GM19467 (cell line): ENCODE measurements around the gene CUEDC2.

Source experiments
- ATAC-seq: cut with Tn5 transposase; IDR thresholded peaks from one replicate; pipeline ENCODE4 v1.9.1; 2021; ENCODE audit warnings: mild to moderate bottlenecking, moderate library complexity; ENCODE audit not compliant: unreplicated experiment

CUEDC2 gene, protein sequence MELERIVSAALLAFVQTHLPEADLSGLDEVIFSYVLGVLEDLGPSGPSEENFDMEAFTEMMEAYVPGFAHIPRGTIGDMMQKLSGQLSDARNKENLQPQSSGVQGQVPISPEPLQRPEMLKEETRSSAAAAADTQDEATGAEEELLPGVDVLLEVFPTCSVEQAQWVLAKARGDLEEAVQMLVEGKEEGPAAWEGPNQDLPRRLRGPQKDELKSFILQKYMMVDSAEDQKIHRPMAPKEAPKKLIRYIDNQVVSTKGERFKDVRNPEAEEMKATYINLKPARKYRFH

DNA sequence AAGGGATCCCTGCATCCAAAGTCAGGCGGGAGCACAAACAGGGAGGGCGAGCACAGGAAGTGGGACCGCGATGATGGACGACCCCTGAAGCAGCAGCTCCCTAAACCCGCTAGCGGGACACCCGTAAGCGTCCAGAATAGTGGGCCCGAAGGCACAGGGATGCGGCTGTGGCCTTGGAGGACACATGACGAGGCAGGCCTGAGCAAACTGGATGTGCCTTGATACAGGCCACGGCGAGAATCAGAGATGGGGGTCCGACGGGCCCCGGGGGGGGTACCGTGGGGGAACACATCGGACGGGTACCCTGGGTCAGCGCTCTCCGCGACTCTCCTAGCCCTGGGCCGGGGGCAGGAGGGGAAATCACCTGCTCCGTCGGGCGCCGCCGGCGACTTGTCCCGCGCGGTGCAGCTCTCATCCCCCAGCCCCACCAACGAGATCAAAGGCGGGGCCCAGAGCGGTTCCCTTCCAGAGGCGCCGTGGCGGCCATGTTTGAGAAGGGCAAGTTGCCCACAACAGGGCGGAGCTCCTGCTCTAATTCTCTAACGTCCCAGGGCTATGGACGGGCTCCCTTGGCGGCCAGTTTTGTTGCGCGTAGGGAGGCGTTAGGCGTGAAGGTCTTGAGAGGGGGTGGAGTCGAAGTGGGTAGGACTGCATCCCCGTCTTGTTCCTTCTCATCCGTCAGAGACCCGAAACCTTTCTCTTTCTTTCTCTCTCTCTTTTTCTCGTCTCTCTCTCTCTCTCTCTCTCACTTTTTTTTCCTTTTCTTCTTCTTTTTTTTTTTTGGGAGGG lies at the start of gene CUEDC2:
TSS of gene CUEDC2 (minus strand) at position 413 of the 789 bp plus-strand sequence. CDS start 7,386 bp downstream, outside the sequence.
- peak; percentile 77 for ATAC-seq

DNA sequence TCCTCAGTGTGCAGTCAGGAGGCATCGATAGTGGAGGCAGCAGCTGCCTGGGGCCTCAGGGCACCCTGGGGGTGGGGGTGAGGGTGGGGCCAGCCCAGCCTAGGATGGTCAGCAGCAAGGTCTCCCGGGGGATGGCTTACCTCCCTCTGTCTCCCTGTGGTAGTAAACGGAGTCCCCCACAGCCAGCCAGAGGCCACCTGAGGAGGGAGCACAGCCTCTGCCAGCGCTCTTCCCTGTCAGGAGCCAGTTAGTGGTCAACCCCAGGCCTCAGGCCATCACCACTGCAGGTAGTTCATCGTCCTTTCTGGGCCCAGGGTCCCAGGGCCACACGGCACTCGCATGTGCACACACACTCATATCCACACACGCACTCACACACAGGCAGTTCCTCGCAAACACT lies 48.0 kb upstream of the CUEDC2 start:
- no peak for ATAC-seq

DNA sequence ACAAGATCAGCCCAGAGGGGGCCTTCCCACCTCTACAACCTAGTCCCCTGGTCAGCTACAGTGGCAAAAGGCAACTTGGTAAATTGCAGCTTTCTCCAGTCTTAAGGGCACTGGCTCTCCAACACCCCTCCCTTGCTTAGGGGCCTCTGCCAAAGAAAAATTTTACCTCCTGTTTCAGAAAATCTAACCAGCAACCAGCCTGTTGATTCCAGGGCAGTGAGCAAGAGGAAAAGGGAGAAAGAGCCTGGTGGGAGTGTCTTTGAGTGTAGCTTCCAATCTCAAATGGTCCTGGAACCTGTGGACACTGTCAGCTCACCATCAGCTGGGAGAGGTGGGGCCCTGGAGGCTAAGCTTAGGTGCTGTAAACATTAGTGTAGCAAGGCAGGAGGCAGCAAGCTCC lies 47.3 kb upstream of the CUEDC2 start:
- no peak for ATAC-seq

DNA sequence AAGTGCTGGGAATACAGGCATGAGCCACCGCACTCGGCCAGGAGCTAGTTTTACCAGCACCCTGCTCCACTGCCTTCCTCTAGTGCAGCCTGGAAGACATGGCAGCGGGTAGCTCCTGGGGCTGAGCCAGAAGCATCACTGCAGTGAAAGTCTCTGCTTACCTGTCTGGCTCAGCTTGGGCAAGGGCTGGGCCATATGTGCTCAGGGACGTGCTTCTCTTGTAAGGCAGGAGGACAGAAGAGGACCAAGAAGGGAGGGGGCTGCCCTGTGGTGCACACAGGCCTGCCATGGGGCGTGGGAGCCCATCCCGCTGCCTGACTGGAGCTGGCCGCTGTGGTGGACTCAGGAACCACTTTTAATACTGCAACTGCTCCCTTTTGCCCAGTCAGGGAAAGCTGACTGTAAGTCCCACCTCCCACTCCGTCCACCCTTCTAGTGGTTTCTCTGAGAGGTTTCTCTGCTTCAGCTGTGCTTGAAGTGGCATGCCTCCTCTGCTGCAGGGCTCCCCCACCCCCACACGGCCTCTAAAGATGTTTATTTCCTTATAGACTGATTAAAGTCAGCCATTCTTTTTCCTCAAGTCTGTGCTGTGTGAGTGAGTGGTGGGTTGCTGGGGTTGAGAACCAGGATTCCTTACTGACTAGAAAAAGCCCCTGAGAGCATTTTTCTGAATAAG lies 44.2 kb upstream of the CUEDC2 start:
- ATAC-seq, result no peak

DNA sequence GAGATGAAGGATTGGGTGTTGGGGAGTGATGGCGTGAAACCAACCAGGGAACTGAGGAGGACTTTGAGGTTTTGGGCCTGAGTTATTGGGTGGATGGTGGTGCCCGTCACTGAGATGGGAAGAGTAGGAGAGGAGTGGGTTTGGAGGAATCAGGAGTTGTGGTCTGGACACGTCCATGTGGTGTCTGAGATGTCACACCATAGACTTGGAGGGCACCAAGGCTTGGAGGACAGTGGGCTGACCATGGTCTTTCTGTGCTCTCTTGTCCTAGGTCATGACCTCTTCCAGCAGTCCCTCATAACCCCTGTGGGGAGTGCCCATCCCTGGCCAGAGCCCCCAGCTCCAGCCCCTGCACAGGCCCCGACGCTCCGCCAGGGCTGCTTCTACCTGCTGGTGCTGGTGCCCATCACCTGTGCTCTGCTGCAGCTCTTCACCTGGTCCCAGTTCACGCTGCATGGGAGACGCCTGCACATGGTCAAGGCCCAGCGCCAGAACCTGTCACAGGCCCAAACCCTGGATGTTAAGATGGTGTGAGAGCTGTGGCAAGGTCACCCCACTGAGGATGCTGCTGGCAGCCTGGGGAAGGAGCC lies 43.2 kb upstream of the CUEDC2 start:
- ATAC-seq, result no peak

DNA sequence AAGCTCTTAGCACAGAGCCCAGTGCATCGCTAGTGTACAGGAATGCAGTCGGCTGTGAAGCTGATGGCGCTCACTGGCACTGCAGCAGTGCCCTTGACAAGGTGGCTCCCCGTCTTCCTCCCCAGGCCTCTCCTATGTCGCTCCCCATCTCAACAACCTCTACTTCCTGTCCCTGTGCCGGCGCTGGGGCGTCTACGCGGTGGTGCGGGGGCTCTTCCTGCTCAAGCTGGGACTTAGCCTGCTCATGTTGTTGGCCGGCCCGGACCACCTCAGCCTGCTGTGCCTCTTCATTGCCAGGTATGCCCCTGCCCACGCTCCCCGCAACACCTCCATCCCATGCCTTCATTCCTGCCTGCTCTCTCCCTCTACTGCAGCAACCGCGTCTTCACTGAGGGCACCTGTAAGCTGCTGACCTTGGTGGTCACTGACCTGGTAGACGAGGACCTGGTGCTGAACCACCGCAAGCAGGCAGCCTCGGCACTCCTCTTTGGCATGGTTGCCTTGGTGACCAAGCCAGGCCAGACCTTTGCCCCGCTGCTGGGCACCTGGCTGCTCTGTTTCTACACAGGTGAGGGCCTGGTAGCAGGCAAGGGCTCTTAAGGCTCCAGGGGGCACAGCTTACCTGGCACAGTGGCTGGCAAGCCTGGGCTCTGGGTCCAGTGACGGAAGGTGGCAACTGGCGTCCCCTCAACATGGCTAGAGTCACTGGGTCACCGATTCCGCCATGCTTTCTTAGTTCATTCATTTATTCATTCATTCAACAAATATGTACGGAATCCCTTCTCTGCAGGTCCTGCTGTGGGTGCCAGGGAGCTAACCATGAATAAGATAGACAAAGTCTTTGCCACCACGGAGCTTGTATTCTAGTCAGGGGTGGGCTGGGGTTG lies 41.3 kb upstream of the CUEDC2 start:
- no peak for ATAC-seq

DNA sequence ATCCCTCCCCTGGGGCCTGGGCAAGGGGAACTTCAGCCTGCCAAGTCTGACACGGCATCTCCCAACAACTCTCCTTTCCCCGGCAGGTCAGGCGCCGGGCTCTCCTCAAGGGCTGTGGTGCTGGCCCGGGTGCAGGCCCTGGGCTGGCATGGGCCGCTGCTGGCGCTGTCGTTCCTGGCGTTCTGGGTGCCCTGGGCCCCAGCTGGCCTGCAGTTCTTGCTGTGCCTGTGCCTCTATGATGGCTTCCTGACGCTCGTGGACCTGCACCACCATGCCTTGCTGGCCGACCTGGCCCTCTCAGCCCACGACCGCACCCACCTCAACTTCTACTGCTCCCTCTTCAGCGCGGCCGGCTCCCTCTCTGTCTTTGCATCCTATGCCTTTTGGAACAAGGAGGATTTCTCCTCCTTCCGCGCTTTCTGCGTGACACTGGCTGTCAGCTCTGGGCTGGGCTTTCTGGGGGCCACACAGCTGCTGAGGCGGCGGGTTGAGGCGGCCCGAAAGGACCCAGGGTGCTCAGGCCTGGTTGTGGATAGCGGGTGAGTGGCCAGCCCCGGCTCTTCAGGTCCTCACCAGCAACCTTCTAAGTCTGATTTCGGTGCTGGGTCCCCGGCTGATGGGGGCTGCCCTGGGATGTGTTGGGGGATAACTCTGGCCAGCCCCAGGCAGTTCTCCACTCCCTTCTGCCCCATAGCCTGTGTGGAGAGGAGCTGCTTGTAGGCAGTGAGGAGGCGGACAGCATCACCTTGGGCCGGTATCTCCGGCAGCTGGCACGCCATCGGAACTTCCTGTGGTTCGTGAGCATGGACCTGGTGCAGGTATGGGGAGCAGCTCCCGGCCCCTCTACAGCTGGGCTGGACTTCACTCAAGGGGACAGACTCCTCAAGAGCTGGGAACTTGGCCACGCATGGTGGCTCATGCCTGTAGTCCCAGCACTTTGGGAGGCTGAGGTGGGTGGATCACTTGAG lies 38.5 kb upstream of the CUEDC2 start:
- no peak for ATAC-seq

DNA sequence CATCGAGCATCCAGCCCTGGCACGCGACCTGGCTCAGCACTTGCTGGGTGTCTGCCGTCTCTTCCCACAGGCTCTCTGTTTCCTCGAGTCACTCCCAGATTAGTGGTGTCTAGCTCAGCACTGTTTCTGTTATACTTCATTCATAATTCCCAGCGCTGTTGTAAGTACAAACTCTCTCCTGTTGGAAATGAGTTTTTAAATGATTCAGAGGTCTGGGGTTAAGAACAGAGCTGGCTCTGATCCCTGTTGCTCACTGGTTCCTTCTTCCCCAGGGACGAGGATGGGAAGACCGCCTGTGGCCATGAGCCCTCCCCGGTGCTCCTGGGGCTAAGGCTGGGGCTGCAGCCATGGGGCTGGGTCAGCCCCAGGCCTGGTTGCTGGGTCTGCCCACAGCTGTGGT lies 36.3 kb upstream of the CUEDC2 start:
- ATAC-seq, result no peak

DNA sequence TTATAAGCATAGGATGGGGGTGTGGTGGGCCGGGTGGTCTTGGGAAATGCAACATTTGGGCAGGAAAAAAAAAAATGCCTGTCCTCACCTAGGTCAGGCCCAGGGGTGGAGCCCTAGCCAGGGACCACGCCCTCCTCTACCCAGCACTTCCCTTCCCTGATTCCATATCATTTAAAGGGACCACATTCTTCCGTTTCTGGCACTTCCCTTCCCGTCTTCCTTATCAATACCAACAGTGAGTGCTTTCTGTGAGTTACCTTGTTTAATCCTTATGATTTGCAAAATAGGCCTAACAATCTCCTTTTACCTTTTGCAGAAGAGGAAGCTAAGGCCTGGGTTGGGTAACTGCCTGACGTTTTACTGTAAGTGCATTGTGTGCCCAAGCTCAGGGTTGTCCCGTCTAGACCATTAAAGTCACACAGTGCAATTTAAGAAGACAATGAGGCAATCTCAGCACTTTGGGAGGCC lies 35.6 kb upstream of the CUEDC2 start:
- ATAC-seq, result no peak

DNA sequence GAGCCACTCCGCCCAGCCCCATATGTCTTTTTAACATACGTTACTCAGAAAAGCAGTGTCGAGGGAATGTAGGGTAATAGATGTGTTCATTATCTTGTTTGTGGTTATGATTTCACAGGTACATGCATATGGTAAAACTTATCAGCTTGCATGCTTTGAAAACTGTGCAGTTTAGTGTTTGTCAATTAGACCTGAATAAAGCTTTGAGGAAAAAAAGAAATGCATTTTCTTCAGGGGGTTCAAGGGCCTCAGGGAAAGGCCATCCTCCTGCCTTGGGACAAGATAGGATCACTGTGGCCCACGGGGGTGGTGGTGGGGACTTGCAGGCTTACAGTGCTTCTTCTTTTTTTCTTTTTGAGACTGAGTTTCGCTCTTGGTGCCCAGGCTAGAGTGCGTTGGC lies 34.9 kb upstream of the CUEDC2 start:
- ATAC-seq, result no peak

DNA sequence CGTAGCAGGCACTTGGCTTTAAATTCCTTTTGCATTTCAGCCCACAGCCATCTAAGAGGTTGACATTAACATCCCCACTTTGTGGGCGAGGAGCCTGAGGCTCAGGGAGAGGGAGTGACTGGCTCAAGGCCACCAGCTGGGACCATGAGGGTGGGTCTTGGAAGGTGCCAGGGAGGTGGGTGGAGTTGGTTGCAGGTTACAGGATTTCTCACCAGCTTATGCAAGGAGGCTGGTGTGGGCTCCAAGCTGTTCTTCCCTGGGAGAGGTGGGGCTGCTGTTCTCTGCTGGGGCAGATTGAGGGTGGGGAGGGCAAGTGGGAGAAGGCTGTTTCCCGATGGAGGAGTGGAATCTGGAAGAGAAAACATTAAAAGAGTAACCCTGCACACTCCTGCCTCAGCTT lies 33.1 kb upstream of the CUEDC2 start:
- ATAC-seq, result no peak

DNA sequence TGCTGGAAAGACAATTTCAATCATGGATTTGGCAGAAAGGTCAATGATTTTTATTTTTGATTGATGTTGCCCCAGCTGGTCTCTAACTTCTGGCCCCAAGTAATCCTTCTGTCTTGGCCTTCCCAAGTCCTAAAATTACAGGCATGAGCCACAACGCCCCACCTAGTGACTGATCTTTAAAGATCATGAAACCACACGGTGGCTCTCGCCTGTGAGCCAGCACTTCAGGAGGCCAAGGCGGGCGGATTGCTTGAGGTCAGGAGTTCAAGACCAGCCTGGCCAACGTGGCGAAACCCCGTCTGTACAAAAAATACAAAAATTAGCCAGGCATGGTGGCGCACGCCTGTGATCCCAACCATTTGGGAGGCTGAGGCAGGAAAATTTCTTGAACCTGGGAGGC lies 31.6 kb upstream of the CUEDC2 start:
- no peak for ATAC-seq

DNA sequence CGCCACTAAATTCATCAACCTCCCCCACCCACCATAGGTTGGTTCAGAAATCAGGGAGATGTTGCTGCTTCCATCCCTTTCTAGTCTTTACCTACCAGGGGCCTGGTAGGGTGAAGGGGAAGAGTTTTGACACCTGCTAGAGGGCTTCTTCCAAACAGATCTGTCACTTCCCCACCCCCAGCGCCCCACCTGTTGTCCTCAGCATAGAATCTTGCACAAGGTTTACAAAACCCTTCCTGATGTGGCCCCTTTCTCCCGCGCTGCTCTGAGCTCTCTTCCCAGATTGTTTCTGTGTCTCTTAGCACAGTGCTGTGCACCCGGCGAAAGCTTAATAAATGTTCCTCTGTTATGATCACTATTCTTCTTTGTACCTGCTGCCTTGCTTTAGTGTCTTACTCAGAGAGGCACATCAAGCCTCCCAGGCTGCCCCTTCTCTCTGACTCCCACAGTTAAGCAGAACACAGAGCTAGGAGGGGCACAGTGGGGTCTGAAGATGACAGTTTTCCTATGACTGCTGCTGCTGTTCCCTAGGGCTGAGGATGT lies 30.2 kb upstream of the CUEDC2 start:
- no peak for ATAC-seq

DNA sequence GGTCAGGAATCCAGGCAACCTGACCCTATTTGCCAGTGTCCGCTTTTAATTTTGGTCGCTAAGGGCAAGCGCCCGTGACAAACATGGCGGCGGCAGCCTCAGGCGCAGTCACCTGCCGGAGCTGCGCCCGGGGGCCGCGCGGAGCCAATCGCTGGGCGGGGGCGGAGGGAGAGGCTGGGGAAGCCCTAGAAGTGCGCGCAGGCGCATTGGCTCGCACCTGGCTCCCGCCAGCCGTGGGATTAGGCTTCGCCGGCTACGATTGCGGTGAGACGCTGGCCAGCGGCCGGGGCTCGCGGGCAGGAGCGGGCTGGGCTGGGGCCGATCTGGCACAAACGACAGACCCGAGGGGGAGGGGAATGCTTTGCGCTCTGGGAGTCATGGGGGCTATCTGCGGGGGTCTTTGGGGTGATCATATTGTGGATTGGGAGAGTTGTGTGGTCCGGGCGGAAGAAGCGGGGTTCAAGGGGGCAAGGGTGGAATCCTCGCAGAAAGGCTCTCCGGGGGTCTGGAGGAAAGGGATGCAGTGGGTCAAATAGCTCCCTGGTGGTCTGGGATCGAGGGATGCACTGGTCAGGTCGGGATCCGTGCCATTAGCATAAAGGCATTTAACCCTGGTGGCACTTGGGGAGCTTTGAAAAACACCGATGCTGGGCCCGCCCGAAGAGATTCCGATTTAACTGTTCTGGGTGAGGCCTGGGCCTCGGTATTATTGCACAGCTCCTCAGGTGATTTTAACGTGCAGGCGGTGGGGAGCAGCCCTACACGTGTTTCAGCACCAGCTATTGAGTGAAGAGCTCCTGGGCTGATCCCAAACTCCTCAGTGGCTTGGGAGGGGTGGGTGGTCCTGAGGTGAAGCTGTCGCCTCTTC lies 29.0 kb upstream of the CUEDC2 start:
- peak; percentile 84 for ATAC-seq

DNA sequence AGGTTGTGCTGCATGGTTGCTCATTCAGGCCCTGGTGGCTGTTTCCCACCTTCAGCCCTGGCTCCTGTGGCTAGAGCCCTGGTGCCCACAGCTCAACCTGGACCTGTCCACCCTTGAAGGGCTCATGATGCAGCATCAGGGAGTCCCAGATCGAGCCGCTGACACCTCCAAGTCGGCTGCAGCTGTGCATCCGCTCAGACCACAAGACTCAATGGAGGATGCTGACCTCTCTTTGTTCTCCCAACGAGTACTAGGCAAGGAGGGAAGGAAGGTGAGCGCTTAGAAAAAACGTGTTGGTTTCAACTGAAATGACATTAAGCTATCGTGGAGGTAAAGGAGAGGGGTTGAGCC lies 28.4 kb upstream of the CUEDC2 start:
- ATAC-seq, result peak; percentile 16

DNA sequence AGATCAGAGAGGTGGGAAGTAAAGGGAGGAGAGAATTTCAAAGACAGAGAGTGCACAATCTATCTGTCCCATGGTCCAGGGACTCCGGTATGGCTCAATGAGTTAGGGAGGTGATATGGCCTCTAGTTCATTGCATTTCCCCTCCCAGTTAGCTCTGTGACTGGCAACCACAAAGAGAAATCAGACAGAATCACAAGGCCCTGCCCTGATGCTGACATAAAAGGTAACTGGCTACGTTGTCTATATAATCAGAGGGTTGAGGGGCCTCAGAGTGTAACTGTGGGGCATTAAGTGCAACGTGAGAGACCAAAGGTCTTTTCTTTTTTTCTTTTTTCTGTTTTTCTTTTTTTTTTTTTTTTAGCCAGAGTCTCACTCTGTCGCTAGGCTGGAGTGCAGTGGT lies 26.3 kb upstream of the CUEDC2 start:
- no peak for ATAC-seq

DNA sequence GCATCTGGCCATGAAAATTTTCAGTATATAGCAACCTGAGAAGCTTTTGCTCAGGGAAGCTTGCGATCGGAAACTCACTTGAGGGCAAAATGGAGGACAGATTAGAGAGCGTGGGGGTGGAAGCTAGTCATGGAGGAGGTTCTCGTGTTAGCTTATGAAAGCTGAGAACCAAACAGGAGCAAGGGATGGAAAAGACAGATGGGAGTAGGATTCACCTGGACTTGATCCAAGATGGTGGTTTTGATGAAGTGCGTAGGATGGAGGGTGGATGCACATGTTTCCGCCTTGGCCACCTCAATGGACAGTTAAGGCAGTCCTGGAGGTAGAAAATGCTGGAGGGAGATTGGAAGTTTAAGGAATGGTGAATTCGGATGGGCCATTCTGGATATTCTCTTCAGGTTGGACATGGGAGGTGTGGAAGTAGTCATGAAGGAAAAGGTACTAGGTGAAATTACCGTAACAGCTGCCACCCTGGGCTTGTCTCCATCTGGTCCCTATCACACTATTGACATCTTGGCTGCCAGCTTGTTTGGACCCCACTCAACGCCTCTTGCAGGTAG lies 25.3 kb upstream of the CUEDC2 start:
- ATAC-seq, result no peak
